ENCODE data around the gene DRC7. TPM values are rescaled to one million over a fixed set of nuclear protein-coding genes. Genes with fewer than 3 reads are reported as not detected.

DRC7 gene
- total and polyA plus RNA-seq, 10 of the 15 experiments (the other 5 are each of a cell fraction or from before 2014, with no cell fraction given) = 0.06 to 0.49 (median 0.14) TPM; not detected in 4

GRCh38 chr16:57732714-57733113 lies 38.1 kb downstream of the DRC7 start (continued):
- TF ChIP-seq NFYB (IDR thresholded peaks at IDR 0.05; ENCODE audit: insufficient read depth, low read depth, low read length) (no peak), CBX5 (IDR thresholded peaks at IDR 0.05; ENCODE audit: low read depth) (no peak), JUND (IDR thresholded peaks at IDR 0.05; ENCODE audit: low read depth, low read length) (no peak)

- Histone ChIP-seq H3K9me3 (replicated peaks; ENCODE audit: control insufficient read depth, insufficient read depth, low read length) (peaks cover 4% of the 10 kb centered on the region; the same call in 2 of the 3 replicates), H2AFZ (ENCODE audit: control insufficient read depth, low read depth, low read length) (peak overlapping the region; percentile 99), H4K20me1 (ENCODE audit: control insufficient read depth, insufficient read depth) (no peaks in the 10 kb centered on the region), H3K27me3 (replicated peaks in 1 of 2; ENCODE audit: control insufficient read depth in 2 of 2, insufficient read depth in 2 of 2, low read length in 1 of 2) (no peaks in the 10 kb centered on the region), H3K27ac (ENCODE audit: control insufficient read depth, insufficient read depth) (peak overlapping the region; percentile 96), H3K4me1 (ENCODE audit: control insufficient read depth, insufficient read depth, low read length) (peaks cover 10% of the 10 kb centered on the region), H3K4me2 (ENCODE audit: control insufficient read depth, insufficient read depth) (peak overlapping the region; percentile 92), H3K36me3 (ENCODE audit: control insufficient read depth in 2 of 2, insufficient read depth in 2 of 2, low read length in 1 of 2) (no peaks in the 10 kb centered on the region), H3K4me3 (peak overlapping the region; percentile 81), H3K79me2 (ENCODE audit: control insufficient read depth, insufficient read depth, low read length) (peaks cover 9% of the 10 kb centered on the region), H3K9ac (ENCODE audit: control insufficient read depth, insufficient read depth, low read length) (peak overlapping the region; percentile 89)
- intact Hi-C loops (cut with micrococcal nuclease; ENCODE audit: unreplicated experiment) (loop anchor here (2.0 kb wide), 1 partner anchor 44 kb away; no protein-coding TSS in a partner anchor), in situ Hi-C loops (cut with MboI) (no loop called here)
- TF ChIP-seq RUNX3 (IDR thresholded peaks at IDR 0.05; ENCODE audit: low read length) (peak; percentile 23; the same call in 1 of the 2 replicates), ATF3 (IDR thresholded peaks at IDR 0.05; ENCODE audit: borderline replicate concordance, extremely low read depth, low read depth, low read length) (no peak), MLLT1 (IDR thresholded peaks at IDR 0.05) (peak; percentile 14; the same call in 1 of the 2 replicates), EP300 (IDR thresholded peaks at IDR 0.05; ENCODE audit: borderline replicate concordance in 1 of 2, control insufficient read depth in 1 of 2, low read depth in 2 of 2, low read length in 2 of 2) (no peak), NR2C1 (IDR thresholded peaks at IDR 0.05) (no peak; the same call in 1 of the 2 replicates), ZNF622 (IDR thresholded peaks at IDR 0.05) (no peak)
- DNase-seq (ENCODE audit: low read depth, low spot score) (no peak), FAIRE-seq (no peak), ATAC-seq (peak; percentile 19)
- 39% methylated on average over 20 of the region's 20 CpGs for WGBS (ENCODE audit: insufficient coverage, insufficient replicate concordance, low lambda C conversion rate, missing lambda C conversion rate)
- BruUV-seq (replicated peaks) = TSS peak; percentile 99
- ChIA-PET SMC1A (ENCODE audit: uncharacterized antibody, unreplicated experiment) (interaction anchor here (1.6 to 3.1 kb wide), 2 partner anchors 9 to 72 kb away, joined by 3 to 12 read pairs; no protein-coding TSS in a partner anchor), POLR2A (interaction anchor here (1.3 to 1.8 kb wide), 2 partner anchors 16 to 45 kb away, joined by 7 to 10 read pairs; no protein-coding TSS in a partner anchor), RAD21 (ENCODE audit: unreplicated experiment) (interaction anchor here (1.7 to 2.9 kb wide), 2 partner anchors 86 to 318 kb away, joined by 4 to 18 read pairs; no protein-coding TSS in a partner anchor), CTCF (interaction anchor here (1.2 to 3.1 kb wide), 4 partner anchors 74 to 389 kb away, joined by 4 to 20 read pairs (median 6); no protein-coding TSS in a partner anchor)
Measured at GRCh38 chr16:57734308-57734924, 39.8 kb downstream of the DRC7 start.
